ENCODE measurements around the gene SYNE1. TPM values are rescaled to one million over a fixed set of nuclear protein-coding genes. Genes with fewer than 3 reads are reported as not detected.

SYNE1 gene
- total RNA-seq, 4 donors from 2014 or later, result 7.4 to 66.4 (median 20.7) TPM

- Histone ChIP-seq H3K36me3 (peaks cover 0 to 55% (median 3%) of the 10 kb centered on the region in 3 donors), H3K9me3 (no peaks in the 10 kb centered on the region), H3K4me3 (no peak overlapping the region), H3K27ac (no peak overlapping the region), H3K27me3 (no peaks in the 10 kb centered on the region), H3K4me1 (no peaks in the 10 kb centered on the region)
- DNase-seq, result no peak
- TF ChIP-seq POLR2A (IDR thresholded peaks at IDR 0.05) (no peak), CTCF (IDR thresholded peaks at IDR 0.05) (no peak)
- intact Hi-C loops (cut with DNase I), result no loop called here
- 69 to 100% methylated on average over 1 of the region's 1 CpG for WGBS, 2 donors
These were observed 424.7 kb downstream of the SYNE1 start for GRCh38 chr6:152212437-152212836.

- H3K27ac ChIP-seq, result no peak overlapping the region
- DNase-seq, result no peak
- H3K4me3 ChIP-seq, result no peak overlapping the region
- no peaks in the 10 kb centered on the region for H3K4me1 ChIP-seq
- no peak for TF ChIP-seq CTCF (IDR thresholded peaks at IDR 0.05)
- TF ChIP-seq POLR2A (IDR thresholded peaks at IDR 0.05), result no peak
- peaks cover 4 to 52% (median 5%) of the 10 kb centered on the region in 3 donors for H3K36me3 ChIP-seq
- intact Hi-C loops (cut with DNase I), result no loop called here
- H3K27me3 ChIP-seq, result no peaks in the 10 kb centered on the region
- no peaks in the 10 kb centered on the region for H3K9me3 ChIP-seq
- WGBS, 2 donors, result 69 to 77% methylated on average over 8 of the region's 8 CpGs
These were observed 428.0 kb downstream of the SYNE1 start for GRCh38 chr6:152209211-152209610.

GRCh38 chr6:152207915-152208714, 429.0 kb downstream of the SYNE1 start:
- Histone ChIP-seq H3K27me3 (no peaks in the 10 kb centered on the region), H3K4me1 (no peaks in the 10 kb centered on the region), H3K4me3 (no peak overlapping the region), H3K9me3 (no peaks in the 10 kb centered on the region), H3K36me3 (peaks cover 4 to 42% (median 5%) of the 10 kb centered on the region in 3 donors), H3K27ac (no peak overlapping the region)
- intact Hi-C loops (cut with DNase I), result no loop called here
- DNase-seq, result no peak
- WGBS, 2 donors, result 95 to 96% methylated on average over 11 to 12 of the region's 12 CpGs
- TF ChIP-seq POLR2A (IDR thresholded peaks at IDR 0.05), result no peak
- no peak for TF ChIP-seq CTCF (IDR thresholded peaks at IDR 0.05)

- intact Hi-C loops (cut with DNase I), result no loop called here
- H3K27ac ChIP-seq, result no peak overlapping the region
- no peak for DNase-seq
- 86 to 88% methylated on average over 18 of the region's 18 CpGs for WGBS, 2 donors
- no peaks in the 10 kb centered on the region for H3K27me3 ChIP-seq
- H3K9me3 ChIP-seq, result no peaks in the 10 kb centered on the region
- H3K4me3 ChIP-seq, result no peak overlapping the region
- TF ChIP-seq CTCF (IDR thresholded peaks at IDR 0.05) (peak in 4 of 6 experiments; percentile 20 to 40 (median 34)), POLR2A (IDR thresholded peaks at IDR 0.05) (no peak)
- peaks cover 4 to 44% (median 5%) of the 10 kb centered on the region in 3 donors for H3K36me3 ChIP-seq
- no peaks in the 10 kb centered on the region for H3K4me1 ChIP-seq
These were observed 430.9 kb downstream of the SYNE1 start for GRCh38 chr6:152206072-152206818.

GRCh38 chr6:152204591-152204990, 432.6 kb downstream of the SYNE1 start:
- H3K4me1 ChIP-seq, result no peaks in the 10 kb centered on the region
- H3K36me3 ChIP-seq, result peaks cover 4 to 58% (median 5%) of the 10 kb centered on the region in 3 donors
- intact Hi-C loops (cut with DNase I), result no loop called here
- no peaks in the 10 kb centered on the region for H3K9me3 ChIP-seq
- H3K4me3 ChIP-seq, result no peak overlapping the region
- TF ChIP-seq POLR2A (IDR thresholded peaks at IDR 0.05), result no peak
- TF ChIP-seq CTCF (IDR thresholded peaks at IDR 0.05), result no peak
- WGBS, 2 donors, result 66 to 70% methylated on average over 2 of the region's 2 CpGs
- no peaks in the 10 kb centered on the region for H3K27me3 ChIP-seq
- H3K27ac ChIP-seq, result no peak overlapping the region
- no peak for DNase-seq
